Keratinocyte (primary cell): ENCODE measurements around the gene LSP1. TPM values are rescaled to one million over a fixed set of nuclear protein-coding genes. Genes with fewer than 3 reads are reported as not detected.

Experiments
- DNase-seq: peaks from one replicate; pipeline ENCODE4 v3.0.0-alpha.2; 2011; ENCODE audit warnings: low read depth, missing footprints, low spot score
- FAIRE-seq: peaks from 2 replicates; lab custom pipeline; 2011; peaks lifted over from hg19 to GRCh38; lab: Jason Lieb, UNC
- H2AFZ ChIP-seq: 2 replicates; pipeline ENCODE4 v1.6.0; 2012; ENCODE audit warnings: low read length, control low read depth, inconsistent platforms; ENCODE audit not compliant: control insufficient read depth
- H3K27ac ChIP-seq: 2 replicates; pipeline ENCODE4 v1.5.1; 2011; ENCODE audit warnings: low read length; ENCODE audit not compliant: control insufficient read depth, insufficient read depth
- H3K27me3 ChIP-seq: 3 replicates; pipeline ENCODE4 v1.6.0; 2011; ENCODE audit warnings: low read length; ENCODE audit not compliant: control insufficient read depth, insufficient read depth; ENCODE audit errors: extremely low read depth
- H3K36me3 ChIP-seq, 2 experiments: 2 replicates in 1 of 2; 3 replicates in 1 of 2; pipeline ENCODE4 v1.5.1; 2011; ENCODE audit warnings: low read length in 2 of 2, mild to moderate bottlenecking in 1 of 2; ENCODE audit not compliant: control insufficient read depth in 2 of 2, insufficient read depth in 2 of 2; ENCODE audit errors: extremely low read depth in 1 of 2
- H3K4me1 ChIP-seq: 3 replicates; pipeline ENCODE4 v1.5.1; 2011; ENCODE audit warnings: low read length; ENCODE audit not compliant: control insufficient read depth, insufficient read depth; ENCODE audit errors: extremely low read depth
- H3K4me2 ChIP-seq: 3 replicates; pipeline ENCODE4 v1.6.0; 2011; ENCODE audit warnings: low read depth, low read length; ENCODE audit not compliant: control insufficient read depth, insufficient read depth; ENCODE audit errors: extremely low read depth
- H3K4me3 ChIP-seq, 3 experiments: fragments of 200-600 bp in 1 of 3; sonication (generic) in 1 of 3; 2 replicates in 2 of 3; 3 replicates in 1 of 3; pipeline ENCODE4 v1.5.1; 2011 to 2016; ENCODE audit warnings: low read length in 3 of 3, mild to moderate bottlenecking in 3 of 3, control low read depth in 2 of 3, inconsistent platforms in 1 of 3, low read depth in 1 of 3, mixed read lengths in 1 of 3, mixed run types in 1 of 3, moderate library complexity in 1 of 3; ENCODE audit not compliant: control insufficient read depth in 2 of 3, insufficient read depth in 2 of 3; ENCODE audit errors: extremely low read depth in 1 of 3
- H3K79me2 ChIP-seq: 2 replicates; pipeline ENCODE4 v1.6.0; 2012; ENCODE audit warnings: low read length; ENCODE audit not compliant: control insufficient read depth, insufficient read depth
- H3K9ac ChIP-seq: 3 replicates; pipeline ENCODE4 v1.6.0; 2011; ENCODE audit warnings: low read length; ENCODE audit not compliant: control insufficient read depth, insufficient read depth; ENCODE audit errors: extremely low read depth
- H3K9me1 ChIP-seq: 3 replicates; pipeline ENCODE4 v1.6.0; 2011; ENCODE audit warnings: low read length; ENCODE audit not compliant: control insufficient read depth, insufficient read depth; ENCODE audit errors: extremely low read depth
- H3K9me3 ChIP-seq: 2 replicates; pipeline ENCODE4 v1.5.1; 2012; ENCODE audit warnings: low read depth, low read length; ENCODE audit not compliant: control insufficient read depth
- H4K20me1 ChIP-seq: 3 replicates; pipeline ENCODE4 v1.6.0; 2011; ENCODE audit warnings: low read length; ENCODE audit not compliant: control insufficient read depth, insufficient read depth; ENCODE audit errors: extremely low read depth
- CTCF ChIP-seq, 3 experiments: IDR thresholded peaks in 1 of 3; conservative IDR thresholded peaks in 1 of 3; optimal IDR thresholded peaks in 1 of 3; 2 replicates in 2 of 3; 3 replicates in 1 of 3; pipeline versions ENCODE3 to v1.5.1; 2011; ENCODE audit warnings: low read length in 3 of 3, mild to moderate bottlenecking in 3 of 3, moderate library complexity in 2 of 3, control low read depth in 1 of 3, inconsistent platforms in 1 of 3; ENCODE audit not compliant: insufficient read depth in 2 of 3; ENCODE audit errors: extremely low read depth in 1 of 3
- EZH2 ChIP-seq: IDR thresholded peaks from one replicate; pipeline ENCODE4 v1.6.1; 2012; ENCODE audit warnings: inconsistent platforms, mild to moderate bottlenecking, low read length, moderate library complexity
- dilution Hi-C: fragments of 300-500 bp; cut with MboI; formaldehyde crosslinking; loops from one replicate; pipeline ENCODE4 v1.7.0; 2020; ENCODE audit warnings: low sequenced_read_pairs; ENCODE audit not compliant: extremely low pct_ligation_motif_present
- polyA plus RNA-seq, 5 experiments: library from polyadenylated mRNA; depleted of rRNA in 3 of 5; stranded (reverse) in 3 of 5; stranded (forward) in 1 of 5; unstranded in 1 of 5; fragments of >200 nt; gene quantifications; 1 replicate in 1 of 5; 2 replicates in 3 of 5; 3 replicates in 1 of 5; pipeline versions ENCODE4 v1.2.1 to v1.2.3, GENCODE V29; 2011 to 2012; ENCODE audit warnings: missing spikeins in 2 of 5, low read depth in 1 of 5, low replicate concordance in 1 of 5

The LSP1 gene
- polyA plus RNA-seq, 1 donor (not counting 4 experiments of a cell fraction or from before 2014, with no cell fraction given): 0.94 TPM

GRCh38 chr11:1866226-1866625 lies 13.3 kb downstream of the LSP1 start:
- no peak for TF ChIP-seq EZH2
- TF ChIP-seq CTCF (optimal IDR thresholded peaks at IDR 0.05 in 1 of 3, IDR thresholded peaks at IDR 0.05 in 1 of 3, conservative IDR thresholded peaks at IDR 0.05 in 1 of 3; ENCODE audit: extremely low read depth in 1 of 3, insufficient read depth in 2 of 3, low read length in 3 of 3): no peak
- Histone ChIP-seq H3K36me3 (no peaks in the 10 kb centered on the region), H3K9me3 (no peaks in the 10 kb centered on the region), H3K27me3 (peaks cover 24% of the 10 kb centered on the region), H3K9ac (no peak overlapping the region), H3K27ac (no peak overlapping the region), H3K79me2 (no peaks in the 10 kb centered on the region), H2AFZ (no peak overlapping the region), H4K20me1 (no peaks in the 10 kb centered on the region), H3K9me1 (no peaks in the 10 kb centered on the region), H3K4me1 (peaks cover 14% of the 10 kb centered on the region), H3K4me3 (no peak overlapping the region), H3K4me2 (no peak overlapping the region)
- FAIRE-seq: no peak
- DNase-seq: no peak
- dilution Hi-C loops: no loop called here

DNA sequence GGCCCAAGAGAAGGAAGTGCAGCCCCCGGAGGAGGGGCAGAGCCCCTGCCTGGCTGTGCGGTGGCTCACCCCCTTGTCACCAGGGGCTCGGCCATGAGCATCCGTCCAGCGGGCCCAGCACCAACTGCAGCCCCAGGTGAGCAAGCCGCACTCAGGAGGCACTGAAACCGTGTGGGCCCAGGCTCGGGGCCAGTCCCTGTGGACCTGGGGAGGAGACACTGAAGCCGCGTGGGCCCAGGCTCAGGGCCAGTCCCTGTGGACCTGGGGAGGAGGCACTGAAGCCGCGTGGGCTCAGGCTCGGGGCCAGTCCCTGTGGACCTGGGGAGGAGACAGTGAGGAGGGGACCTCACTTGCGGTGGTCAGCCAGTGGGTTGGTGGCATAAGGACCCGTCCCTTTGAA lies 13.9 kb downstream of the LSP1 start:
- no peak overlapping the region for H3K4me2 ChIP-seq
- no peak for FAIRE-seq
- no peak overlapping the region for H3K27ac ChIP-seq
- H4K20me1 ChIP-seq: no peaks in the 10 kb centered on the region
- H3K4me1 ChIP-seq: peaks cover 14% of the 10 kb centered on the region
- dilution Hi-C loops: no loop called here
- H3K79me2 ChIP-seq: no peaks in the 10 kb centered on the region
- H3K9me3 ChIP-seq: no peaks in the 10 kb centered on the region
- no peaks in the 10 kb centered on the region for H3K9me1 ChIP-seq
- no peak overlapping the region for H3K9ac ChIP-seq
- DNase-seq: no peak
- no peak overlapping the region for H2AFZ ChIP-seq
- peaks cover 29% of the 10 kb centered on the region for H3K27me3 ChIP-seq
- no peaks in the 10 kb centered on the region for H3K36me3 ChIP-seq
- no peak for TF ChIP-seq EZH2
- no peak for TF ChIP-seq CTCF (optimal IDR thresholded peaks at IDR 0.05 in 1 of 3, IDR thresholded peaks at IDR 0.05 in 1 of 3, conservative IDR thresholded peaks at IDR 0.05 in 1 of 3; ENCODE audit: extremely low read depth in 1 of 3, insufficient read depth in 2 of 3, low read length in 3 of 3)
- no peak overlapping the region for H3K4me3 ChIP-seq
